Activated CD4-positive, alpha-beta T cell treated with anti-CD3 and anti-CD28 coated beads, Interleukin-2, Interleukin-4, amounts not matched to agents 100 ng/mL and 50 ng/mL, durations not matched to agents 16 hours and 8 hours (primary cell): ENCODE results near the gene KRT72.
A peak's percentile ranks its signal among the peaks of the same experiment; 100 is the strongest.

Source experiments
- DNase-seq: peaks from one replicate; pipeline ENCODE4 v3.0.0-alpha.2; 2020; ENCODE audit warnings: low spot score

Gene KRT72

GRCh38 chr12:52600941-52601481 lies at the start of gene KRT72:
Gene KRT72 (minus strand): TSS chr12:52601463. CDS start chr12:52601452, 11 bp downstream.
- no peak for DNase-seq

- DNase-seq = no peak
Observed at GRCh38 chr12:52650520-52651081, 49.3 kb upstream of the KRT72 start.

GRCh38 chr12:52649066-52649465 lies 47.8 kb upstream of the KRT72 start:
- no peak for DNase-seq

GRCh38 chr12:52648012-52648550 lies 46.8 kb upstream of the KRT72 start:
- DNase-seq = no peak

GRCh38 chr12:52647601-52648000 lies 46.3 kb upstream of the KRT72 start:
- no peak for DNase-seq

GRCh38 chr12:52646613-52647012 lies 45.4 kb upstream of the KRT72 start:
- no peak for DNase-seq

- DNase-seq = no peak
Observed at GRCh38 chr12:52645982-52646381, 44.7 kb upstream of the KRT72 start.

- peak; percentile 16 for DNase-seq
Observed at GRCh38 chr12:52645120-52645761, 44.0 kb upstream of the KRT72 start.

GRCh38 chr12:52644078-52644415 lies 42.8 kb upstream of the KRT72 start:
- DNase-seq = no peak

- no peak for DNase-seq
Observed at GRCh38 chr12:52643233-52644077, 42.2 kb upstream of the KRT72 start.

- no peak for DNase-seq
Observed at GRCh38 chr12:52641468-52641867, 40.2 kb upstream of the KRT72 start.

GRCh38 chr12:52637299-52637698 lies 36.0 kb upstream of the KRT72 start:
- DNase-seq = no peak

- DNase-seq = no peak
Observed at GRCh38 chr12:52636592-52637258, 35.5 kb upstream of the KRT72 start.

- DNase-seq = no peak
Observed at GRCh38 chr12:52636189-52636588, 34.9 kb upstream of the KRT72 start.

GRCh38 chr12:52634266-52635056 lies 33.2 kb upstream of the KRT72 start:
- no peak for DNase-seq

GRCh38 chr12:52633383-52633782 lies 32.1 kb upstream of the KRT72 start:
- DNase-seq = no peak

GRCh38 chr12:52632656-52633055 lies 31.4 kb upstream of the KRT72 start:
- DNase-seq = no peak

- DNase-seq = no peak
Observed at GRCh38 chr12:52631676-52632459, 30.6 kb upstream of the KRT72 start.

- no peak for DNase-seq
Observed at GRCh38 chr12:52631264-52631663, 30.0 kb upstream of the KRT72 start.

GRCh38 chr12:52630599-52631200 lies 29.4 kb upstream of the KRT72 start:
- DNase-seq = no peak
